Measurements from ENCODE around the gene FIP1L1.
"Not testable (repeated sequence)": the region's sequence is repeated elsewhere in the genome, so short reads cannot be mapped to it uniquely, and the experiment has no call there.

Gene FIP1L1

GRCh38 chr4:53378171-53378482, 686 bp downstream of the FIP1L1 start:
- no peak for DNase-seq (ENCODE audit: low read depth)

- DNase-seq (ENCODE audit: low read depth), result no peak
Measured at GRCh38 chr4:53380221-53380620, 2.8 kb downstream of the FIP1L1 start.

GRCh38 chr4:53409479-53409878, 32.0 kb downstream of the FIP1L1 start:
- not testable (repeated sequence) for DNase-seq (ENCODE audit: low read depth)

GRCh38 chr4:53419208-53419607, 41.8 kb downstream of the FIP1L1 start:
- no peak for DNase-seq (ENCODE audit: low read depth)

- no peak for DNase-seq (ENCODE audit: low read depth)
Measured at GRCh38 chr4:53421791-53422190, 44.4 kb downstream of the FIP1L1 start.

GRCh38 chr4:53422367-53422766, 44.9 kb downstream of the FIP1L1 start:
- no peak for DNase-seq (ENCODE audit: low read depth)

GRCh38 chr4:53424280-53424679, 46.8 kb downstream of the FIP1L1 start:
- no peak for DNase-seq (ENCODE audit: low read depth)

- no peak for DNase-seq (ENCODE audit: low read depth)
Measured at GRCh38 chr4:53427366-53427765, 49.9 kb downstream of the FIP1L1 start.

GRCh38 chr4:53431052-53431451, 53.6 kb downstream of the FIP1L1 start:
- DNase-seq (ENCODE audit: low read depth), result no peak

GRCh38 chr4:53432528-53433424, 55.3 kb downstream of the FIP1L1 start:
- no peak for DNase-seq (ENCODE audit: low read depth)

- no peak for DNase-seq (ENCODE audit: low read depth)
Measured at GRCh38 chr4:53436251-53436650, 58.8 kb downstream of the FIP1L1 start.

GRCh38 chr4:53441564-53441963, 64.1 kb downstream of the FIP1L1 start:
- DNase-seq (ENCODE audit: low read depth), result no peak

- DNase-seq (ENCODE audit: low read depth), result no peak
Measured at GRCh38 chr4:53444954-53445353, 67.5 kb downstream of the FIP1L1 start.

- no peak for DNase-seq (ENCODE audit: low read depth)
Measured at GRCh38 chr4:53450773-53451172, 73.3 kb downstream of the FIP1L1 start.

- DNase-seq (ENCODE audit: low read depth), result no peak
Measured at GRCh38 chr4:53453385-53453784, 75.9 kb downstream of the FIP1L1 start.

GRCh38 chr4:53455766-53456165, 78.3 kb downstream of the FIP1L1 start:
- DNase-seq (ENCODE audit: low read depth), result no peak

- DNase-seq (ENCODE audit: low read depth), result no peak
Measured at GRCh38 chr4:53456178-53456577, 78.7 kb downstream of the FIP1L1 start.

- no peak for DNase-seq (ENCODE audit: low read depth)
Measured at GRCh38 chr4:53459548-53459947, 82.1 kb downstream of the FIP1L1 start.

GRCh38 chr4:53461244-53461643, 83.8 kb downstream of the FIP1L1 start:
- DNase-seq (ENCODE audit: low read depth), result no peak

- DNase-seq (ENCODE audit: low read depth), result no peak
Measured at GRCh38 chr4:53463340-53463739, 85.9 kb downstream of the FIP1L1 start.

GRCh38 chr4:53465281-53465680, 87.8 kb downstream of the FIP1L1 start:
- DNase-seq (ENCODE audit: low read depth), result no peak

GRCh38 chr4:53465891-53466290, 88.5 kb downstream of the FIP1L1 start:
- DNase-seq (ENCODE audit: low read depth), result no peak

GRCh38 chr4:53466576-53466975, 89.1 kb downstream of the FIP1L1 start:
- DNase-seq (ENCODE audit: low read depth), result not testable (repeated sequence)
